GM12865 (cell line): ENCODE results near the gene MFNG.
A peak's percentile ranks its signal among the peaks of the same experiment; 100 is the strongest.

Source experiments
- DNase-seq: peaks from one replicate; pipeline ENCODE4 v3.0.0; 2010; ENCODE audit warnings: low read depth
- H3K4me3 ChIP-seq: 2 replicates; pipeline ENCODE4 v1.5.1; 2011; ENCODE audit warnings: mild to moderate bottlenecking, low read depth, low read length, control low read depth
- CTCF ChIP-seq: IDR thresholded peaks from 2 replicates; pipeline ENCODE4 v1.5.1; 2011; ENCODE audit warnings: low read length, control low read depth, low read depth, inconsistent platforms; ENCODE audit not compliant: insufficient read depth; ENCODE audit errors: missing control alignments

MFNG gene

GRCh38 chr22:37433786-37434185 is 52.4 kb downstream of the MFNG start:
- TF ChIP-seq CTCF, result no peak
- H3K4me3 ChIP-seq, result no peak overlapping the region
- DNase-seq, result no peak

- TF ChIP-seq CTCF, result no peak
- no peak for DNase-seq
- H3K4me3 ChIP-seq, result no peak overlapping the region
These were observed 53.5 kb downstream of the MFNG start for GRCh38 chr22:37432708-37433054.

GRCh38 chr22:37431801-37432707 is 54.1 kb downstream of the MFNG start:
- DNase-seq, result peak; percentile 23
- H3K4me3 ChIP-seq, result no peak overlapping the region
- no peak for TF ChIP-seq CTCF

- H3K4me3 ChIP-seq, result no peak overlapping the region
- no peak for TF ChIP-seq CTCF
- no peak for DNase-seq
These were observed 54.8 kb downstream of the MFNG start for GRCh38 chr22:37431366-37431765.

GRCh38 chr22:37430941-37431340 is 55.2 kb downstream of the MFNG start:
- no peak overlapping the region for H3K4me3 ChIP-seq
- no peak for TF ChIP-seq CTCF
- DNase-seq, result no peak

- DNase-seq, result peak; percentile 59
- H3K4me3 ChIP-seq, result no peak overlapping the region
- TF ChIP-seq CTCF, result peak; percentile 83
These were observed 57.3 kb downstream of the MFNG start for GRCh38 chr22:37428649-37429586.
